HL-60/S4 (cell line): ENCODE measurements around the gene CAMSAP1.

ENCODE experiments used
- in situ Hi-C: fragments of 300-500 bp; cut with MboI; formaldehyde crosslinking; loops from 2 replicates; pipeline ENCODE4 v1.14.3; 2022; ENCODE audit warnings: low sequenced_read_pairs

Gene CAMSAP1

GRCh38 chr9:135848341-135849047 is 58.9 kb downstream of the CAMSAP1 start:
- in situ Hi-C loops: no loop called here

GRCh38 chr9:135847833-135848232 is 59.5 kb downstream of the CAMSAP1 start:
- in situ Hi-C loops: no loop called here

- in situ Hi-C loops: no loop called here
Measured at GRCh38 chr9:135840539-135840938, 66.8 kb downstream of the CAMSAP1 start.

GRCh38 chr9:135840107-135840506 is 67.2 kb downstream of the CAMSAP1 start:
- in situ Hi-C loops: no loop called here

GRCh38 chr9:135839516-135839915 is 67.8 kb downstream of the CAMSAP1 start:
- in situ Hi-C loops: no loop called here

- in situ Hi-C loops: no loop called here
Measured at GRCh38 chr9:135835131-135835530, 72.2 kb downstream of the CAMSAP1 start.

GRCh38 chr9:135833864-135834263 is 73.5 kb downstream of the CAMSAP1 start:
- in situ Hi-C loops: no loop called here

- in situ Hi-C loops: no loop called here
Measured at GRCh38 chr9:135830496-135830895, 76.8 kb downstream of the CAMSAP1 start.

GRCh38 chr9:135828656-135829055 is 78.7 kb downstream of the CAMSAP1 start:
- in situ Hi-C loops: no loop called here

- in situ Hi-C loops: no loop called here
Measured at GRCh38 chr9:135827866-135828580, 79.3 kb downstream of the CAMSAP1 start.

GRCh38 chr9:135827301-135827700 is 80.0 kb downstream of the CAMSAP1 start:
- in situ Hi-C loops: no loop called here

- in situ Hi-C loops: no loop called here
Measured at GRCh38 chr9:135826188-135826545, 81.2 kb downstream of the CAMSAP1 start.

- in situ Hi-C loops: no loop called here
Measured at GRCh38 chr9:135825435-135826187, 81.7 kb downstream of the CAMSAP1 start.

- in situ Hi-C loops: no loop called here
Measured at GRCh38 chr9:135823036-135823435, 84.3 kb downstream of the CAMSAP1 start.

GRCh38 chr9:135822374-135822755 is 85.0 kb downstream of the CAMSAP1 start:
- in situ Hi-C loops: no loop called here

- in situ Hi-C loops: no loop called here
Measured at GRCh38 chr9:135821733-135822373, 85.5 kb downstream of the CAMSAP1 start.

GRCh38 chr9:135821116-135821515 is 86.2 kb downstream of the CAMSAP1 start:
- in situ Hi-C loops: no loop called here

GRCh38 chr9:135820661-135821060 is 86.7 kb downstream of the CAMSAP1 start:
- in situ Hi-C loops: no loop called here

GRCh38 chr9:135819905-135820304 is 87.4 kb downstream of the CAMSAP1 start:
- in situ Hi-C loops: no loop called here

- in situ Hi-C loops: no loop called here
Measured at GRCh38 chr9:135818718-135819475, 88.4 kb downstream of the CAMSAP1 start.
